ENCODE results near the gene ADGRD1.
"Not testable (repeated sequence)": the region's sequence is repeated elsewhere in the genome, so short reads cannot be mapped to it uniquely, and the experiment has no call there.

Gene ADGRD1

GRCh38 chr12:130988751-130989150 is 35.0 kb downstream of the ADGRD1 start:
- peak; percentile 12 for DNase-seq

- DNase-seq = peak; percentile 11
These were observed 35.7 kb downstream of the ADGRD1 start for GRCh38 chr12:130989391-130989790.

GRCh38 chr12:130990034-130990433 is 36.3 kb downstream of the ADGRD1 start:
- peak; percentile 58 for DNase-seq

DNA sequence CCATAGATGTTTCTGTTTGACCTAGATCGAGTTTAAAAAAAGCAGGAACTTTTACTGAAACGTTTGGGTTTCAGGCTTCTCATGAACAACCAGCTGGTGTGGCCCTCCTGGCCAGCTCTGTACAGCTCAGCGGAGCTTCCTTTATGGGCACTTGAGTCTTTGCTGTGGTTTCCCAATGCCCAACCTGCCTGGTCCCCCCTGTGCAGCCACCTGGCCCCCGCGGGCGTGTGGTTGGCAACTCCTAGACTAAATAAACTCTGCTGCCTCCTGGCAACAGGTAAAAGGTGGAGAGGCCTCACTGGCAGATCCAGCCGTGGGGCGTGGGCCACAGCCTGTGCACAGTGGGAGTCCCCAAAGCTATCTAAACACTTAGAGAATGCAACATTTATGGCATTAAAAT is 38.7 kb downstream of the ADGRD1 start:
- peak; percentile 7 for DNase-seq

GRCh38 chr12:130992979-130993538 is 39.4 kb downstream of the ADGRD1 start:
- DNase-seq = peak; percentile 2

DNA sequence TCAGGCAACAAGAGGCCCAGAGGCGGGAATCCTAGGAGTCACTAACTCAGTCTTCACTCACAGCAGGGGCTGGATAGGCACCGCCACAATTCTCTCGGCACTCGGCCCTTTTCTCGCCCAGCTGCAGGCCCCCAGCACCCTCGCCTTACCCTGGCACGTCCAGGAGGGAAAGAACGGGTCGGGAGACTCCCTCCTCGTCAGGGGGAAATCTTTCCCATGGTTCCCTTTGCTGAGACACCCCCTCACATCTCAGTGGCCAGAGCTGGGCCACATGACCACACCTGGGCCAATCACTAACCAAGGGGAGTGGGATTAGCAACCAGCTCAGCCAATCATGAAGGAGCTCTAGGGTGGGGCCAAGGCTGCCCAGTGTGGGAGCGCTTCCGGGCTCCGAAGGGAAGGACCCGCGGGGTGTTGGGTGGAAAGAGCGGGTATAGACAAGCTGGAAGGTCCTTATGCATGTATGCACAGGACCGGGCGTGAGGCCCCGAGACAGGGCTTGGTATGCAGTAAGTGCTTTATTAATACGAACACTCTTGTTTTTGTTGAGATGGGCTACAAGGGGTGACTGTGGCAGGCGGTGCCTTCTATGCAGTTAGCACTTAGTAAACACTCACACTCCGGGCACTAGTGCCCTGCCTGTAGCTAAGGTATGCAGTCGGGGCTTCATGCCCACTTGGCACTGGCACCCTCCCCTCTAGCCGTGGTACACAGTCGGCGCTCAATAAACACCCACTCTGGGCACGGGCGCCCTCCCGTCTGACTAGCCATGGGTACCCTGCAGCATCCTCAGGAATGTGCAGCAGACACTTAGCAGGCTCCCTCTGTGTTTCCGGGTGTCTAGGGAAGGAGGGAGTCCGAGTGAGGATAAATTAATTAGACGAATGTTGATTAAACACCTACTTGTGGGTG is 40.3 kb downstream of the ADGRD1 start:
- no peak for DNase-seq

DNA sequence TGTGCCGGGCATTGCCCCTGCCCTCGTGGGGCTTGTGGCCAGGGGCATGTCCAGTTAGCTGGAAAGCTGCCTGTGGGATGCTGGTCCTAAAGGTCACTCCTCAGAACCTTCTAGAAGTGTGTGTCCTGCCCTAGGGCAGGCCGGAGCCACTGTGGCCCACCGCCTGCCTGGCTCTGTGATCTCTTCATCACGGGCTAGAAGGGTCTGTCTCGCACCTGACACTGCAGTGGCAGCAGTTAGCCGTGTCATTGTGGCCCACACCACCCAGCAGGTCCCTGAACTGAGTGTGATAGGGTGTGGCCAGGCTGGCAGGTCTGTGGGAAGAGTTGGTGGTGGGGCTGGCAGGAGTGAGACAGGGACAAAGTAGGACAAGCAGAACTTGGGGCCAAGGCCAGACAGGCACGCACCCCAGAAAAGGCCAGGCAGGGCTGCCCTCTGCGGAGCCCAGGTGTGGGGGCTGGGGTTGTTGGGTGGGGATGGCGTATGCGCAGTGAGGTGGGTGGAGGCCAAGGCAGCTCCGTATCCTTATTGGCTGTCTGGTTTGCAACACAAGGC is 41.2 kb downstream of the ADGRD1 start:
- no peak for DNase-seq

GRCh38 chr12:130995386-130995969 is 41.8 kb downstream of the ADGRD1 start:
- not testable (repeated sequence) for DNase-seq

DNA sequence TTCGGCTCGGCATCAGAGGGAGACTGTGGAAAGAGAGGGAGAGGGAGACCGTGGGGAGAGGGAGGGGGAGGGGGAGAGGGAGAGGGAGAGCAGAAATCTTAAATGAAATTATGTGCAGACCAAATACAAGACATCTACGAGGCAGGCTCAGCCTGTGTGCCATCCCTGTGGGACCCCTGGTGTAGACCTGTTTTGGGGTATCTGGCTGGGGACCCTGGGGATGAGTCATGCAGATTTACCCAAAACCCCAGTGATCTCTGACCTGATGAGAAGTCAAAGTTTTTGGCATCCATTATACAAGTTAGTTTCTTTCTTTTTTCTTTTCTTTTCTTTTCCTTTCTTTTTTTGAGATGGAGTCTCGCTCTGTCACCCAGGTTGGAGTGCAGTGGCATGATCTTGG is 44.4 kb downstream of the ADGRD1 start:
- no peak for DNase-seq

DNA sequence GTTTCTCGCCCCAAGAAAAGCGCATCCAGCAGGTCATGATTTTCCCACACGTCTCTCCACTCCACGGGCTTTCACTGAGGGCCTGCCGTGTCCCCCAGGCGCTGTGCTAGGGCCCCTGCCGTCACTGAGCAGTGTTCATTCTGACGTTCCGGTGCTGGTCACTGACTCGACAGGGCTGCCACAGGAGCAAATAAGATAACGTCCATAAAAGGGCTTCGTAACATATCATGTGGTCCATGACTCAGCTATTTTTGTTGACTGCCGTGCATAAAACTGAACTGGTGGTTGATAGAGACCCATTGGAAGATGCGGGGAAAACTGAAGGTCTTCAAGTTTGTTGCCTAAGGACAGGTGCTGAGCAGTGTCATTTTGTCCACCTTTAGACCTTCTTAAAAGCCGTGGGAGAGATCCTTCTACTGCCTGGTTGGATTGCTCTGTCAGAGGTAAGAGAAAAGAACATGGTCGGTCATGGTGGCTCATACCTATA is 46.3 kb downstream of the ADGRD1 start:
- no peak for DNase-seq

DNA sequence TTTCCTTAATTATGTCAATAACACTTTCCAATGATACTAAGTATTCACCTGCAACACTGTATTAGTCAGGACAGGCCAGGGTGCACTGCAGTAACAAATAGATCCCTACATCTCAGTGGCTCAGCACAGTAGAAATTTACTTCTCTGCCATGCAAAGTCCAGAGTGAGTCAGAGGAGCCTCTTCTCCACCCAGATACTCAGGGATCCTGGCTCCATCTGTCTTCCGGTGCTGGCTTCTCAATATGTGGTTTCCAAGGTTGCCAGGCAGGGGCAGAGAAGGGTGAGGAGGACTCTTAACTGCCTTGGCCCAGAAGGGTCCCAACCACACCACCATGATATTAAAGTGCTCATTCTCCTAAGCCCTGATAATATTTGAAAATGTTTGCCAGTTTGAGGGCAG is 47.8 kb downstream of the ADGRD1 start:
- no peak for DNase-seq

GRCh38 chr12:131002216-131002631 is 48.5 kb downstream of the ADGRD1 start:
- DNase-seq = peak; percentile 45

DNA sequence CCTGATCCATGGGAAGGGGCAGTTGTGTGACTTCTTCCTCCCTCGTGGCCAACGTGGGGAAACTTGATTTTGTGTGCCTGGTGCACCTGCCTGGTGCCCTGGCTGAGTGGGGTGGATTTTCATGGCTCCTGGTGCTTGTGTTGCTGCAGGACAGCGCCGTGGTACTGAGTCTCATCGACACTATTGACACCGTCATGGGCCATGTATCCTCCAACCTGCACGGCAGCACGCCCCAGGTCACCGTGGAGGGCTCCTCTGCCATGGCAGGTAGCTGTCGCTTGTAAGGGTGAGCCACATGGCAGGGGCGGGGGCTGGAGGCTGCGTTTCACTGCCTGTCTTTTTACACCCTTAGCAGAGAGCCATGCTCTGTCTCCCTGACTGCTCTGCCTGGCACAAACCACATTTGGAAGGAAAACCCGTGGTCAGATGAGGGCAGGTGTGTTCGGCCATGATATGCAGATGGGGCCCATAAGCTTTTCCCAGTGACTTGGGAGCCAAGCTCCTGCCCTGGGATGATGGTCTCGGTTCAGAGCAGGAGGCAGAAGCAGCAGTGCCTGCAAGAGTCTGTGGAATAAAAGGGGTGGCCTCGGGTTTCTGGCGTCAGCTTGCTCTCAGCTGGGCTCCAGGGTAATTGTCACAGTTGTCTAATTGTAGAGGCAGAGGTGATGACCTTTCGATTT is 49.5 kb downstream of the ADGRD1 start:
- DNase-seq = no peak

- DNase-seq = no peak
These were observed 50.0 kb downstream of the ADGRD1 start for GRCh38 chr12:131003716-131004045.

DNA sequence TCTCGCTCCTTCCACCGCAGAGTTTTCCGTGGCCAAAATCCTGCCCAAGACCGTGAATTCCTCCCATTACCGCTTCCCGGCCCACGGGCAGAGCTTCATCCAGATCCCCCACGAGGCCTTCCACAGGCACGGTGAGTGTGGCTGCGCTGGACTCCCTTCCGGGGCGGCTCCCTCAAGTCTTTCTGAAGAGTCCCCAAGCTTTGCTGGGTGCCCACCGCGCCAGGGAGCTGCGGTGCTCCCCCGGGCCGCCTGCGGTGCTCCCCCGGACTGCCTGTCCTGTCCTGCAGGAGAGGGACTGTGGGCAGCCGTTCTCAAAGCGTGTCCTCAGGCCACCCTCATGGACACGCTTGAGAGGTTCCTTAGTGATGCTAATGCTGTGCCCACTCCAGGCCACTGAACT is 50.5 kb downstream of the ADGRD1 start:
- DNase-seq = no peak

DNA sequence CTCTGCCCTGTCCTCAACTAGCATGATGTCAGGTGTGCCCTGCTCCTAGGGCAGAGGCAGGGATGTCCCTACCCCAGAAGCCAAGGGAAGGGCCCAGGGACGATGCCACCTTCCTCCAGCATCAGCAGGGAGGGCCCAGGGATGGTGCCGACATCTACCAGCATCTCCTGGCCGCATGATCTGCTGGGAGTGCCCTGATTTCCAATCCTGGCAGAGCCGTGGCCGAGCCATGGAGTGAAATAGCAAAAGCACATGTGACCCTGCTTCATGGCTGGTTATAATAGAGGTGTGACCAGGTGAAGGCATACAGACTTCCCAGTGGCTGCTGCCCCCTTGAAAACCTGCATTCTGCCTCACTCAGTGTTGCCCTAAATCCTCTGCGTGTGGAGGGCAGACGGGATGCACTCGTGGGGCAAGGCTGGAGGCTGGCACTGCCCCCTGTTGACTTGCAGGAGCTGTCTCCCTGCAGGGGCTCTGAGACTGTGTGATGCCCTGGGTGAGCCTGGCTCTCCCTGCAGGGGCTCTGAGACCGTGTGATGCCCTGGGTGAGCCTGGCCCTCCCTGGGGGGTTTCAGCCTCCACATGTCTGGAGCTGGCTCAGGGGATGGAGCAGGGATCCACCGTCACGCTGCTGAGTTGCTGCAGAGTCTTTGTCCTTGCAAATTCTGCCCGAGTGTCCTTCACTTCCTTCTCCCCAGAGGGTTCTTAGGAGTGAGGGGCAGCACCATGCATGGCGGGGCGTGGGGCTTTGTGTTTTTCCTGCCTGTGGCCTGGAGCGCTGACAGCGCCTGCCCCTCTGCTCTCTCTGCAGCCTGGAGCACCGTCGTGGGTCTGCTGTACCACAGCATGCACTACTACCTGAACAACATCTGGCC is 51.7 kb downstream of the ADGRD1 start:
- no peak for DNase-seq

GRCh38 chr12:131006036-131006735 is 52.5 kb downstream of the ADGRD1 start:
- no peak for DNase-seq

DNA sequence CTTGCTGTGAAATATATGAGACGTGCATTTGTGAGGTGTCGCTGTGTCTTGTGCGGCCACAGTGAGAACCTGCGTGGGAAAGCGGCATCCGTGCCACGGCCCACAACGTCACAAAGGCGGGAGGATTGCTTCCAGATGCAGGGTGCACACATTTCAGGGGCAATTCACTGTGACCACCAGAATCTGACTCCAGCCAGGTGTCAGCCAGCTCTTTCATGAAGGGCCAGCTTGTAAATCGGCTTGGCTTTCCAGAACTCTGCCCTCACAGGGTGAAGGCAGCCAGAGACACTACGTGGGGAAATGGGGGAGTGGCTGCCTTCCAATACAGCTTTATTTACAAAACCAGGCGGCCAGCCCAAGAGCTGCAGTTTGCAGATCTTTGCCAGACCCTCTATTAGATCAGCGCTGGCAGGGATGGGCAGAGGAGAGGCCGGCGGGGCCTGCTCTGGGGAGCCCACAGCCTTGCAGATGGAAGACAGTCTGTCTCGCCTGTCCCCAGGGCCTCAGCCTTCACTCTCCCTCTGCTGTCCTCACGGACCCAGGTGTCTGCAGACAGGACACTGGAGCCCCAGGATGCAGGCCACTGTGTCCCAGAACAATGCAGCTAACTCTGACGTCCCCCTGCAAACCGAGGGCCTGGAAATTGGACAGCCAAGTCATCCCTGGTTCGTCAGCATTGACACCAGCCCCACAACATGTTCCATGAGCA is 53.5 kb downstream of the ADGRD1 start:
- DNase-seq = peak; percentile 85

DNA sequence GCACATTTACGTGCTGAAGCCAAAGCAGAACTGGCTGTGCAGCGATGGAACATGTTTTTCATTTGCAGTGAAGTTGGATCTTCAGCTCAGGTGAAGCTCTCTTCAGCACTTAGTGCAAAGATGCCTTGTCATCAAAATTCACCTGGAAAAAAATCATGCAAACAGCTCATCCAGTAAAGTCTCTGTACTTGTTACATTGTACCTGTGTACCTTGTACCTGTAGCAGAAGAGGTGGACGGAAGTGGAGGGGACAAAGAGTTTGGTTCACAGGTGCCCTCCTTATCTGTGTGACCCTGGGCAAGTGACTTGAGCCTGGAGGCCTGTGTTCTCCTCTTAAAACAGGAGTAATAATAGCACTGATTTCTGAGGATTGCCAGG is 54.0 kb downstream of the ADGRD1 start:
- no peak for DNase-seq

GRCh38 chr12:131008131-131008912 is 54.6 kb downstream of the ADGRD1 start:
- DNase-seq = no peak

Measured in right hindlimb (tissue), 1 donor.